Activated T-helper 1 cell treated with anti-CD3 and anti-CD28 coated beads, Interleukin-2, amount 50 U/mL, for 16 hours (primary cell): ENCODE data around the gene SLC39A9.
"Not testable (repeated sequence)": the region's sequence is repeated elsewhere in the genome, so short reads cannot be mapped to it uniquely, and the experiment has no call there.

Experiments used
- DNase-seq, 2 donors: peaks; one replicate each; pipeline ENCODE4 v3.0.0-alpha.2; 2020; ENCODE audit warnings: low read depth in 1 of 2, low spot score in 1 of 2

The SLC39A9 gene

DNA sequence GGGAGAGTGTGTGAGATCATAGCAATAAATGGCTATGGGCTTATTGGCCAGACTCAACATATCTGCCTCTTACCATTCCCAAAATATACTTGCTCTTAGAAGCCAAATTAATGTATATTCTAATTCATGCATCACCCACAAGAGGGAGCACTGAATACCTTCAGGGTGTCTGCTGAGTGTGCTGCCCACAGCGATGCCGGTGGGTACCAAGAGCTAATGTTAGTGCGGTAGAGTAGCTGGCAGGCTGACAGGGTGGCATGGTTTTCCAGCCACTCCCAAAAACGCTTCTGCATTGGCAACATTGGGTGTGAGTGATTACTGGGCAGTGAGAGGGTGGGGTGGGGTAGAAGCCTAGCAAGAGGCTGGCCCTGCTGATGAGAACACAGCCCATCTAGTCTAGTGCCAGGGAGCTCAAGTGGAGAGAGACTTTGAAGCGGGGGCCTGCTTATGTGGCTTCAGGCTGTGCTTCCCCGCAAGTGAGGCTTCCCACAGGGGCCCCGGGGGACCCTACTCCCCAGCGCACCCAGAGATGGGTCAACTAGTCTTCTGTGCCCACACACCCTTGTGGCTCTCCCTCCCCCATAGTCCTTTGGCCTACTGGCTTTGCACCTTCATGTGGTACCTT lies 76.8 kb downstream of the SLC39A9 start:
- no peak for DNase-seq

GRCh38 chr14:69476824-69477450 lies 78.4 kb downstream of the SLC39A9 start:
- not testable (repeated sequence) for DNase-seq

- not testable (repeated sequence) for DNase-seq
These were observed 79.6 kb downstream of the SLC39A9 start for GRCh38 chr14:69478055-69478454.

DNA sequence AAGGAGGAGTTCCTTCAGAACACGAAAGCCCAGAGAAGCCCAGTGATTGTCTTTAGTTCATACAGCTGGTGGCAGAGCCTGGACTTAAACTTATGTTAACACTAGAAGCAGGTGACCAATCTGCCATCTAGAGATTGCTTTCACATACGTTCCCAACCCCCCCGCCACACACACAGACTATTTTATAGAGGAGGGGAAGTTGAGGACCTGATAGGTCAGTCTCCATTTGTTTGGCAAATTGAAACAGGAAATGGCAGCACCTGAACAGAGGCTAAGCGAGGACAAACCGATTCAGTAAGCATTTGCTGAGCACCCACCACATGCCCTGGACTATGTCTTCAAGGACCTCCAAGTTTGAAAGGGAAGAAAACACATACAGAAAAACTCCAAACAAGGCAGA lies 81.2 kb downstream of the SLC39A9 start:
- DNase-seq: no peak

DNA sequence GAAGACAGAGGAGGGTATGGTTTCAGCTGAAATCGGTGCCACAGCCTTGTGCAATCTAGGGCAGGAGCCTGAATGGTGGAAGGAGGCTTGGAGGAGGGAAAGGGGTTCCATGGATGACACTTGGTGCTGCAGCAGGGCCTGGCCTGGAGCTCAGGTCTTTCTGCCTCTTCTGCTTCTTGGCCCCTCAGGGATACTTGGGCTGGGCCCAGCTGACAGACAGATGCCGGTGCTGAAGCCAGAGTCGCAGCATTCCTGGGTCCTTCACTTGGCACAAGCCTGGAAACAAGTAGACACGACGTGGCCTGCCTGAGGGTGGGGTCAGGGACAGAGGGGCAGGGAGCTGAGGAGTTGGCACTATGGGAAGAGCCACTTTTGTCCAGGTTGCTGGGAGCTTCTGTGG lies 81.6 kb downstream of the SLC39A9 start:
- no peak for DNase-seq

GRCh38 chr14:69481815-69482568 lies 83.5 kb downstream of the SLC39A9 start:
- no peak for DNase-seq

- DNase-seq: no peak
These were observed 85.4 kb downstream of the SLC39A9 start for GRCh38 chr14:69483765-69484443.

GRCh38 chr14:69484444-69485314 lies 86.2 kb downstream of the SLC39A9 start, which contains the start of gene PLEKHD1:
TSS of gene PLEKHD1 (plus strand) at chr14:69484728. CDS start at chr14:69484966, 238 bp downstream.
- DNase-seq: no peak

GRCh38 chr14:69485315-69485660 lies 86.8 kb downstream of the SLC39A9 start:
- no peak for DNase-seq

DNA sequence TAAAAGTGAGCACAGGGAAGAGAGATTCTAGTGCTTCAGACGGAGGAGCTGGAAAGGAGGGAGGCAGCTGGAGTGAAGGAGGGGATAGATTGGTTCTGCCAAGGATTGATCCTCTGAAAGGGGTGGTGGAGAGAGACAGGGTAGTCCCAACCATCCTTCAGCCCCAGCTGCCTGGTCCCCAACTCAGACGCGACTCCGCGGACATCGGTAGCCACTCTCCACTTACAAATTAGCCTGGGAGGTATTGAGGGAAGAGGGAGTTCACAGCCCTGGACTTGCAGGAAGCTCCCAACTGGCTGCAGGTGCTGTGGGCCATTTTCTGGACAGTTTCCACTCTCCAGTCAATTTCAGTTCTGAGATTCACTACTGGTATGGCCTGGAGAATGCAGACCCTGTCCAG lies 87.2 kb downstream of the SLC39A9 start:
- DNase-seq: no peak

GRCh38 chr14:69487226-69487625 lies 88.7 kb downstream of the SLC39A9 start:
- DNase-seq: no peak

GRCh38 chr14:69487771-69488170 lies 89.3 kb downstream of the SLC39A9 start:
- DNase-seq: no peak

- DNase-seq: no peak
These were observed 91.0 kb downstream of the SLC39A9 start for GRCh38 chr14:69489495-69489894.

DNA sequence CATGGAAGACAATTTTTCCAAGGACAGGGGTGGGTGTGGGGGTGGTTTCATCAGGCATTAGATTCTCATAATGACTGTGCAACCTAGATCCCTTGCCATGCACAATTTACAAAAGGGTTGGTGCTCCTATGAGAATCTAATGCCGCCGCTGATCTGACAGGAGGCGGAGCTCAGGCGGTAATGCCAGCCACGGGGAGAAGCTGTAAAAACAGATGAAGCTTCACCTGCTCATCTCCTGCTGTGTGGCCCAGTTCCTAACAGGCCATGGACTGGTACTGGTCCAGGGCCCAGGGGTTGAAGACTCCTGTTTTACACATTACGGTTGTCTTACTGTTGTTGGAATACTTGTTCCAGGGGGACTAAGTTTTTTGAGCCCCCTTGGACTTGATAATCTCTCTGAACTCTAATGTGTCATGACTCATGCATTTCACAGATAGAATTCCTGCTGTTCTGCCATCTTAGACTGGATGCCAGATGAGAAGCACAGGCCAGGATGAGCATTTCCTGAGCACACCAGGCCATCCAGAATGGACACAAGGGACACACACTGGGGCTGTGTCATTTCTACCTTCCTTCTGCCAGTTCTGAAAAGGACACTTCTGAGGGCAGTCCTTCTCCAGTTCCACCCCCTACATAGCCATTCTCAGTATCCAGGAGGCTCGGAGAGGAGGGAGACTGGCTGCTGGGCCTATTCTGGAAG lies 91.9 kb downstream of the SLC39A9 start:
- no peak for DNase-seq

GRCh38 chr14:69491193-69491592 lies 92.7 kb downstream of the SLC39A9 start:
- DNase-seq: no peak

GRCh38 chr14:69493038-69493437 lies 94.5 kb downstream of the SLC39A9 start:
- no peak for DNase-seq

DNA sequence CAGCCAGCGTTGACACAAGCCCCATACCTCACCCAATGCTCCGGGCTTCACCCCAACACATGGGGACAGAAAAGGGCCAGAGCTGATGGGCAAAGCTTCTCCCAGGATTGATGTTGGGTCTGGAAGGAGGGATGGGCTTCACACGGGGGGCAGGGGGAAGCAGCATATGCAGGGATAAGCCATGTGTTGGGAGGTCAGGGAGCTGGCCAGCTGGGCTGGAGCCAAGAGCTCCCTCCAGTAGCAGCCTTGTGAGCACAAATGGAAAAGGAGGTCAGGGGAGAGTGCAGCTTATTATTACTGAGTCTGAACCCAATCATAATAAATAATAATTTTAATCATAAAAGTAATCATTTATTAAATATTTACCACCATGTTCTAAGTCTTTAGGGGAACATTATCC lies 95.3 kb downstream of the SLC39A9 start:
- no peak for DNase-seq

DNA sequence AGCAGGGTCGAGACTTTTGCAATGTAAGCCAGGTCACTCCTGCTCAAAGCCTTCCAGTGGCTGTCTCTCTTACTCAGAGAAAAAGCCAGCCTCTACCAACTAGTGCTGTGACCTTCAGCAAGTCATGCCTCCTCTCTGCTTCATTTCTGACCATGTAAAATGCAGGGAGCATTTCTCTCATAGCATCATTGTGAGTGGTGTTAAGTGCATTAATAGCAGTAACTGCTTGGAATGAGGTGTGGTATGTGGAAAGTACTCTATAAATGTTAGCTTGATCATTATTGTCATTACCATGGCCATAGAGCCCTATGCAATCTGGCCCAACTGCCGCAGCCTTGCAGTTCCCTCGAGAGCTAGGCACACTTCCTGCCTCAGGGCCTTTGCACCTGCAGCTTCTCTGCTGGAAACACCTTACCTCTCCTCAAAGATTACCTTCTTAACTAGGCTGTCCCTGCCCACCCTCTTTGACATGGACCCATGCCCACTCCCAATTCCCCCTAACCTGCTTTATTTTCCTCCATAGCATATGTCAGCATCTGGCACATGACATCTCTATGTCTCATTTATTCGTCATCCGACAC lies 96.9 kb downstream of the SLC39A9 start:
- DNase-seq: no peak

DNA sequence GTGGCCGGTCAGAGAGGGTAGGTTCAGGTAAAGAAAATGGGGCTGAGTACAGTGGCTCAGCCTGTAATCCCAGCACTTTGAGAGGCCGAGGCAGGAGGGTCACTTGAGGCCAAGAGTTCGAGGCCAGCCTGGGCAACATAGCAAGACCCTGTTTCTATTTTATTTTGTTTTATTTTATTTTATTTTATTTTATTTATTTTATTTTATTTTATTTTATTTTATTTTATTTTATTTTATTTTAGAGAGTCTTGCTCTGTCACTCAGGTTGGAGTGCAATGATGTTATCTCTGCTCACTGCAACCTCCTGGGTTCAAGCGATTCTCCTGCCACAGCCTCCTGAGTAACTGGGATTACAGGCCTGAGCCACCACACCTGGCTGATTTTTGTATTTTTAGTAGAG lies 99.4 kb downstream of the SLC39A9 start:
- not testable (repeated sequence) for DNase-seq

DNA sequence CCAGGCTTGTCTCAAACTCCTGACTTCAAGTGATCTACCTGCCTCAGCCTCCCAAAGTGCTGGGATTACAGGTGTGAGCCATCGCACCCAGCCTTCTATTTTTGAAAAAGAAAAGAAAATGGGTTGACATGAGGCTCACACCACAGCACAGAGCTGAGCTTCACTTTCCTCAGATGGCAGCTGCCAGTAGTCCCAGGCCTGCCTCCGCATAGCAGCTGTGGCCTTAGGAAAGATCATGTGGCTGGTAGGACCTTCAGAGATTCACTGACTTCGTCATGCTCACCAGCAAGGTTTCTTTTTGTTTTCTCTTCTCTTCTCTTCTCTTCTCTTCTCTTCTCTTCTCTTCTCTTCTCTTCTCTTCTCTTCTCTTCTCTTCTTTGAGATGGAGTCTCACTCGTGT lies 99.8 kb downstream of the SLC39A9 start:
- DNase-seq: not testable (repeated sequence)
